HG03354 (cell line): ENCODE data around the gene ZBTB22.
A peak's percentile ranks its signal among the peaks of the same experiment; 100 is the strongest.
"Not testable (repeated sequence)": the region's sequence is repeated elsewhere in the genome, so short reads cannot be mapped to it uniquely, and the experiment has no call there.

ENCODE experiments used
- ATAC-seq: cut with Tn5 transposase; IDR thresholded peaks from one replicate; pipeline ENCODE4 v1.9.1; 2021; ENCODE audit warnings: mild to moderate bottlenecking; ENCODE audit not compliant: unreplicated experiment, poor library complexity, severe bottlenecking

ZBTB22 gene

GRCh38 chr6:33317669-33318425, at the start of gene ZBTB22:
Gene ZBTB22, minus strand, starts transcription at chr6:33317744. Its CDS starts 828 bp downstream, at chr6:33316916.
- peak; percentile 56 for ATAC-seq

GRCh38 chr6:33367009-33367714, 49.6 kb upstream of the ZBTB22 start:
- no peak for ATAC-seq

- not testable (repeated sequence) for ATAC-seq
Measured at GRCh38 chr6:33365206-33365971, 47.8 kb upstream of the ZBTB22 start.

GRCh38 chr6:33364475-33365205, 47.1 kb upstream of the ZBTB22 start:
- not testable (repeated sequence) for ATAC-seq

GRCh38 chr6:33363486-33363885, 45.9 kb upstream of the ZBTB22 start:
- ATAC-seq: not testable (repeated sequence)

- no peak for ATAC-seq
Measured at GRCh38 chr6:33359331-33359730, 41.8 kb upstream of the ZBTB22 start.

- ATAC-seq: not testable (repeated sequence)
Measured at GRCh38 chr6:33357160-33357871, 39.8 kb upstream of the ZBTB22 start.

GRCh38 chr6:33356295-33356694, 38.8 kb upstream of the ZBTB22 start:
- ATAC-seq: no peak

GRCh38 chr6:33355860-33356259, 38.3 kb upstream of the ZBTB22 start:
- ATAC-seq: not testable (repeated sequence)

GRCh38 chr6:33347816-33348215, 30.3 kb upstream of the ZBTB22 start:
- ATAC-seq: no peak

- not testable (repeated sequence) for ATAC-seq
Measured at GRCh38 chr6:33346972-33347371, 29.4 kb upstream of the ZBTB22 start.

GRCh38 chr6:33344701-33345697, 27.5 kb upstream of the ZBTB22 start:
- no peak for ATAC-seq

- no peak for ATAC-seq
Measured at GRCh38 chr6:33343953-33344611, 26.5 kb upstream of the ZBTB22 start.

- ATAC-seq: not testable (repeated sequence)
Measured at GRCh38 chr6:33343606-33343952, 26.0 kb upstream of the ZBTB22 start.

GRCh38 chr6:33339193-33339592, 21.6 kb upstream of the ZBTB22 start:
- ATAC-seq: no peak

- ATAC-seq: no peak
Measured at GRCh38 chr6:33336495-33336894, 19.0 kb upstream of the ZBTB22 start.

GRCh38 chr6:33335916-33336315, 18.4 kb upstream of the ZBTB22 start:
- ATAC-seq: no peak

- no peak for ATAC-seq
Measured at GRCh38 chr6:33333666-33334065, 16.1 kb upstream of the ZBTB22 start.
